ENCODE results near the gene FZD2.

DNA sequence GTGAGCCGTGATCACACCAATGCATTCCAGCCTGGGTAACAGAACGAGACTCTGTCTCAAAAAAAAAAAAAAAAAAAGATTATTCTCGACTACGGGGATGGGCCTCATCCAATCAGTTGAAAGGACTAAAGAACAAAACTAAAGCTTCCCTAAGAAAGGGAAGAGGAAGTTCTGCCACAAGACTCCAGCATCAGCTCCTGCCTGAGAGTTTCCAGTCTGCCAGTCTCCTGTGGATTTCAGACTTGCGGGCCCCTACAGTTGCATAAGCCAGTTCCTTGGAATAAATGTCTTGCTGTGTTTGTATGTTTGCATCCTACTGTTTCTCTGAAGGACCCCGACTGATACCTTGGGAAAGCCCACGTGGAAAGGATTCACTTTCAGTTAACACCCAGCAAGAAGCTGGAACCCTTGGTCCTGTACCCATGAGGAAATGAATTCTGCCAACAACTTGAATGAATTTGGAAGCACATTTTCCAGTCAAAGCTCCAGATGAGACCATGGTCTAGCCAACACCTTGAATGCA lies 26.3 kb upstream of the FZD2 start:
- TF ChIP-seq, protein P1, sequence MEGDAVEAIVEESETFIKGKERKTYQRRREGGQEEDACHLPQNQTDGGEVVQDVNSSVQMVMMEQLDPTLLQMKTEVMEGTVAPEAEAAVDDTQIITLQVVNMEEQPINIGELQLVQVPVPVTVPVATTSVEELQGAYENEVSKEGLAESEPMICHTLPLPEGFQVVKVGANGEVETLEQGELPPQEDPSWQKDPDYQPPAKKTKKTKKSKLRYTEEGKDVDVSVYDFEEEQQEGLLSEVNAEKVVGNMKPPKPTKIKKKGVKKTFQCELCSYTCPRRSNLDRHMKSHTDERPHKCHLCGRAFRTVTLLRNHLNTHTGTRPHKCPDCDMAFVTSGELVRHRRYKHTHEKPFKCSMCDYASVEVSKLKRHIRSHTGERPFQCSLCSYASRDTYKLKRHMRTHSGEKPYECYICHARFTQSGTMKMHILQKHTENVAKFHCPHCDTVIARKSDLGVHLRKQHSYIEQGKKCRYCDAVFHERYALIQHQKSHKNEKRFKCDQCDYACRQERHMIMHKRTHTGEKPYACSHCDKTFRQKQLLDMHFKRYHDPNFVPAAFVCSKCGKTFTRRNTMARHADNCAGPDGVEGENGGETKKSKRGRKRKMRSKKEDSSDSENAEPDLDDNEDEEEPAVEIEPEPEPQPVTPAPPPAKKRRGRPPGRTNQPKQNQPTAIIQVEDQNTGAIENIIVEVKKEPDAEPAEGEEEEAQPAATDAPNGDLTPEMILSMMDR (conservative IDR thresholded peaks at IDR 0.05; ENCODE audit: low read depth, low read length): no peak
- no peak for TF ChIP-seq EZH2 (IDR thresholded peaks at IDR 0.05; ENCODE audit: borderline replicate concordance, low read depth, low read length, poor library complexity, severe bottlenecking)
